HTR-8/SVneo (cell line): Measurements from ENCODE around the gene HGFAC.
A peak's percentile ranks its signal among the peaks of the same experiment; 100 is the strongest.
"Not testable (repeated sequence)": the region's sequence is repeated elsewhere in the genome, so short reads cannot be mapped to it uniquely, and the experiment has no call there.

Source experiments
- DNase-seq: peaks from one replicate; pipeline ENCODE4 v3.0.0; 2011; ENCODE audit warnings: low spot score, mixed read lengths; ENCODE audit not compliant: insufficient read length
- FAIRE-seq: peaks from 2 replicates; lab custom pipeline; 2011; peaks lifted over from hg19 to GRCh38; lab: Jason Lieb, UNC

Gene HGFAC

DNA sequence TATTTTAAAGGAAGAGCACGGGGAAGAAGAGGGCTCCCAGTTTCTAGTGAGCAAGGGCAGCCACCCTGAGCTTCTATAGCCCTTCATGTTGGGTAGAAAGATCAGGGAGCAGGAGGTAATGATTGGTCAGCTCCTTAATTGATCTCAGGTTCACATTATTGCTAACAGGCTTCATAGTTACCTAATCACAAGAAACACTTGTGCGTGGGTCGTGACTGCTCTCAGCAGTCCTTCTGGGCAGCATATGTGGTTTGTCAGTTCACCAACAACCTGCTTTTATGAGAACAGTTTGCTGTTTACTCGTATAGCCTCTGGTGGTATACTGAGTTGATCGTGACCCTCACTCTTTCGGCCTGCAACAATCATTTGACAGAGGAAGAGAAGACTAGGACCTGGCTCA lies 16.6 kb downstream of the HGFAC start:
- DNase-seq (no peak), FAIRE-seq (no peak)

DNA sequence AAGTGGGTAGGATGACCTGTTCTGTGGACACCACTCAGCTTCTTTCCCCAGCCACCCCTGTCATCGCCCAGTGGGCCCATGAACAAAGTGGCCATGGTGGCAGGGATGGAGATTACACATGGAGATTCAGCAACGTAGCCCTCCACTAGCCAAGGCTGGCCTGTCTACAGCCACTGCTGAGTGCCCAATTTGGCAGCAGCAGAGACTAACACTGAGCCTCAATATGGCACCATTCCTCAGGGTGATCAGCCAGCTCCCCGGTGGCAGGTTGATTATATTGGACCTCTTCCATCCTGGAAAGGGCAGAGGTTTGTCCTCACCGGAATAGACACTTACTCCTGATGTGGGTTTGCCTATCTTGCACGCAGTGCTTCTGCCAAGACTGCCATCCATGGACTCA lies 17.4 kb downstream of the HGFAC start:
- peak; percentile 20 for FAIRE-seq
- not testable (repeated sequence) for DNase-seq

DNA sequence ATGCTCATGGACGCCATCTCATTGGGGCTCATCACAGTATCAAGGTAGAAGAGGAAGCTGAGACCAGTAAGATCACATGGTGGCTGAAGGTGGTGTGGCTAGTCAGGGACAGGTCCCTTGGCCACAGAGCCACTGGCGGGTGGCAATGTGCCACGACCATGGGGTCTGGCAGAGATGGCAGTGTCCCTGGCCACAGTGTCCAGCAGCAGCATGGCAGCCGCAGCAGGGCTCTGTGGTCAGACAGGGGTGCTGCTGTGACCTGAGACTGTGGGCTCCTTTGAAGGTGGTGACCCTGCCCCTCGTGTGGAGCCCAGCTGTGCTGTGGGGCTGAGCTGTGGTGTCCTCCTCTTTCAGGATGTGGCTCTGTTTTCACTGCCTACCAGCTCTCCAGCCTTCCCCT lies 19.2 kb downstream of the HGFAC start:
- no peak for FAIRE-seq
- no peak for DNase-seq

DNA sequence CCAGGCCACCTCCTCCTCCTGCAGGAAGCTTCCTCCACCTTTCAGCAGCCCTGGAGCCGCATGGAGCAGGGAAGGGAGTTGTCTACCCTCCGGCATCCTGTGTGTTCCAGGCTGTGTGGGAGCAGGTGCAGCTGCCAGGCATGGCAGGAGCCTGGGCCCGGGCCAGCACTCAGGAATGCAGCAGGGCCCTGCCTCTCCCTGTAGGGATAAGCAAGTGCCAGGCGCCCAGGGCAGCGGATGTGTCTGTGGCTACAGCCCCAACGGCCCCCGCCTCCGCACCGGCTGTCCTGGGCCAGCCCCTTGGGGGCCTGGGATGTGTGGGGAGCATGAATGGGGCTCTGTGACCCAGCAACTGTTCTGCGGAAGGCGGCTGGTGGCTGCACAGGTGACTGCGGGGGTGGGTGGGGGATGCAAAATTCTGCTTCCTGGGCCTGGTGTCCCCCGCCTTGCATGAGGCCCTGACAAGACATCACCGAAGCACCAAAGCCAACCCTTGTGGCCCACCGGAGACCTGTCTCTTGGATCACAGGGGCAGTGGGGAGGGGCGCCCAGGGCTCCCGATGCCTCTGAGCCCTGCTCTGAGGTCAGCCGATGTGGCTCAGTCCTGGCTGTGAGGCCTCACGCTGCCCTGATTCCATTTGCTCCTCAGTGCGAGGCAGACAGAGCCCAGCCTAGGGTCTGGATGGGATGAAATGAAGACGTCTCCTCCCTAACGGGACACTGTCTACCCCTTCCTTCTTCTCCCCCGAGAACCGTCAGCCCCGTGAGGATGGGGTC lies 19.9 kb downstream of the HGFAC start:
- DNase-seq = no peak
- no peak for FAIRE-seq

DNA sequence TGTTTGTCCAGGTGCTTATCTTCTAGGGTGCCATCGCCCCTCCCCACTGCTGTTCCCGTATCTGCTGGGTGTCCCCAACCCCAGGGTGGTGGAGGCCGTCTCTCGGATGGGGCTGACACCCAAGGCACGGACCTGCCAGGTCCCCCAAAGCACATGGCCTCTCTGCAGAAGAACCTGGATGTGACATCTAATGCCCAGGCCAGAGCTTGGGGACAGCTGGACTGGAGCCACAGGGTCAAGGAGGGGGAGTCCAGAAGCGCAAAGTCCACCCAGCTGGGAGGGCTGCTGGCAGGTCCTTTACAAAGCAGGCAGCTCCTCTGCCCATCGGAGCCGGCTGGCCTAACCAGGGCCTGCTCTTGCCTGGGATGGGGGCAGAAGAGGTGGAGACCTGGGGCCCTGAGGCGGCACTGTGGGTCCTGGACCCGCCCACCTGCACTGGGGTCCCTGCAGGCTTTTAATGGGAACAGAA lies 20.6 kb downstream of the HGFAC start:
- FAIRE-seq = no peak
- DNase-seq = no peak

DNA sequence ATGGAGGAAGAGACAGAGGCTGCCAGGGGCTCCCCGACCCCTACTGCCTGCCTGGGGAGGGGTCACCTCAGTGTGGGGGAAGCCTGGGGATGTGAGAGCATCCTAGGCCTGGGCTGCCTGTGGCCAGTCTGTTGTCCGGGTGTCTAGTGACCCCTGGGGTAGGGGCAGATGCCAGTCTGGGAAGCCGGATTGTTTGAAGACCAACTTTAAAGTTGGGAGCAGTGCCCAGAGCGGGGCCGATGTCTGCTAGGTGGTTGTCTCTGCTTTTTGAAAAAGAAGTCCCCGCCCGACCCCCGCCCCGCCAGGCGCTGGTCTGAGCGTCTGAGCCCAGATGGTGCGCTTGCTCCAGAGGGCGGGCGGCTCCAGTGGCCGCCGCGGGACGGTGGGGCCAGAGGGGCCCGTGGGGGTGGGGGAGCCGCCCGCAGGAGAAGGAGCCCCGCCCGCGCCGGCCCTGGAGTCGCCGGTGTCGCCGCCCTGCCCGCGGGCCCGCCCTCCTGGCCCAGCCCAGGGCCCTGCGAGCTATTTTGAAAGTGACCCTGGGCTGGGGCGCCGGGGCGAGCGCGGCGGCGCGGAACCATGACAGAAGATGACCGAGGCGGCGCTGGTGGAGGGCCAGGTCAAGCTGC lies 21.1 kb downstream of the HGFAC start, which contains the start of gene DOK7:
DOK7 (plus strand) TSS at position 517 of the 626 bp plus-strand sequence; CDS start at position 587, 70 bp downstream.
- FAIRE-seq = no peak
- no peak for DNase-seq

DNA sequence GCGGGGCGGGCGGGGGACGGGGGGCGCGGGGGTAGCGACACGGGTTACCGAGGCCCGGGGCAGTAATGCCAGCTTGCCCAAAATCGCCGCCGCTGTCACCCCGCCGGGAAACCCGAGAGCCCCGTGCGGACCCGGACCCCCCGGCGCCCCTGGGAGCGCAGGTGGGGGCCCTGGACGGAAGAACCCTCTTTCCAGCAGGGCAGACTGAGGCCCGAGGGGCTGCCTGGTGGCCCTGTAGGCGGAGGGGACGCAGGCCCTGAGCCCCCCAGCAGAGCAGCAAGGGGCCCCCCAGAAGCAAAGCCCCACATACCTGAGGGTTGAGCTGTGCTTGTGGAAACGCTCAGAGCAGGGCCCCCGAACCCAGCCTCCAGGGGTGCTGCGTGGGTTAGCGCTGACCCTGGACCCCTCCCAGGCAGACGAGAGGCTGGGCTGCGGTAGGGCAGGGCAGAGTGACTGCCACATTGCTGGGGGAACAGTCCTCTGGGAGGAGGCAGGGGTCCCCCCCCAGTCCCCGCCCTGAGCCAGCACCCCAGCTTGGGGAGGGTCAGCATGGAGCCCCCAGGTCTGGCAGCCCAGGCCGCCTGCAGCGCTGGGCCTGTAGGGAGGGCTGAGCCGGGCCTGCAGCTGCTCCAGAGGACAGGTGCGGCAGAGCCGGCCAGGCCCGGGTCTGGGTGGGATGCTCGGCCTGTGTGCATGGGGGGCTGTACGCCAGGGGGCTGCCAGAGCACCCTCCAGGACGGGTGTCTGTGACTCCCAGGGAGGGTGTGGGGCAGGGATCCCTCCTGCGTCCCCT lies 22.0 kb downstream of the HGFAC start:
- DNase-seq (no peak), FAIRE-seq (no peak)

DNA sequence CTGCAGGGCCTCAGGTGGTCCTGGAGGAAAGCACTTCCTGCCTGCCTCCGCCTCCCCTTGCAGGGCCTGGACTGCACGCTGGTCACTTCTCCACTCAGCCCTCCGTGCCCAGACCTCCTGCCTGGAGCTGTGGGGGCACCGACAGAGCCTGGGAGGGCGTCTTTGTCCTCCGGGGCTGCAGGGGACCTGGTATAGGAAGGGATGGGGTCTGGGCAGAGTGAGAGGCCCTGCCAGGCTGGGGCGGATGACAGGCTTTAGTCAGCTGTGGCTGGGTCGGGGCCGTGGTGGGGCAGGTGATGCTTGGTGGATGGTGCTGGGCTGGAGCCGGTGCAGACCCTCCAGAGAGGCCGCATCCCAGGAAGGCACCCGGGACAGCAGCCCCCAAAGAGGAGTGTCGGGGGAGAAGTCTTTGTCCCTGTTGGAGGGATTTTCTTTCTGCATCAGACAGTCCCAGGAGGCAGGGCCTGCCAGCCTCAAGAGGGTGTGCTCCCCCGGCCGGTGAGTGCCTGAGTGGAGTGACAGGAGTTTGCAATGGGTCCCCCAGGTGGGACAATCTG lies 22.7 kb downstream of the HGFAC start:
- FAIRE-seq (no peak), DNase-seq (no peak)

DNA sequence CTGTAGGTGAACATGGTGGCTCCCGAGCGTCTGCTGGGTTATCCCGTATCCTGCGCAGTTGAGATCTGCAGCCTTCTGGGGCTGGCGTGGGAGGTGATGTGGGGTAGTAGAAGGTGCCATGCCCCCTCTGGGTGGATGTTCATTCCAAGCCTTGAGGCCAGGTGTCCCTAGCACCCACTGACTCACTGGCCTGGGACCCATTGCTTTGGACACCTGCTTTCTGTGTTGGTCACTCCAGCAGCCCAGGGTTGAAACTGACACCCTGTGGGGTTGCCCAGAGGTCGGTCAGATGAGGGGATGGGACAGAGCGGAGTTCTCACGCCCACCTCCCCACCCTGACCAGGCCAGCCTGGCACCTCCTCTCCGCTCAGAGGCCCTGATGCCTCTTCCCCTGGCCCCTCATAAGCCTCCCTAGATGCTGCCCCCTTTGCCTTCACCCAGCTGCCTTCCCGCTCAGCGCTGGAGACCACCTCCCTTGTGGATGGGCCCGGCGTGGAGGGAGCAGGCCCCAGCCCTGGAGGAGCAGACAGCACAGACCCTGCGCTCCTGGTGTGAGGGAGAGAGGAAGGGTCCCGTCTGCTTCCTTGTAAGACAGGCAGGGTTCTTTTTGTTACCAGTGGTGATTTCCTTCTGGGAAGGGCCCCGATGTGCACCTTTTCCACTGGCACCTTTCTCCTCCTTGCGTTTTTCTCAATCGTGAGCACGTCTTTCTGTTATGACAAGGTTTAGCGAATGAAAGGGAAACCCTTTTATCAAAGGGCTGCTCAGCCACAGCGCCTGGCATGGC lies 23.3 kb downstream of the HGFAC start:
- FAIRE-seq = no peak

DNA sequence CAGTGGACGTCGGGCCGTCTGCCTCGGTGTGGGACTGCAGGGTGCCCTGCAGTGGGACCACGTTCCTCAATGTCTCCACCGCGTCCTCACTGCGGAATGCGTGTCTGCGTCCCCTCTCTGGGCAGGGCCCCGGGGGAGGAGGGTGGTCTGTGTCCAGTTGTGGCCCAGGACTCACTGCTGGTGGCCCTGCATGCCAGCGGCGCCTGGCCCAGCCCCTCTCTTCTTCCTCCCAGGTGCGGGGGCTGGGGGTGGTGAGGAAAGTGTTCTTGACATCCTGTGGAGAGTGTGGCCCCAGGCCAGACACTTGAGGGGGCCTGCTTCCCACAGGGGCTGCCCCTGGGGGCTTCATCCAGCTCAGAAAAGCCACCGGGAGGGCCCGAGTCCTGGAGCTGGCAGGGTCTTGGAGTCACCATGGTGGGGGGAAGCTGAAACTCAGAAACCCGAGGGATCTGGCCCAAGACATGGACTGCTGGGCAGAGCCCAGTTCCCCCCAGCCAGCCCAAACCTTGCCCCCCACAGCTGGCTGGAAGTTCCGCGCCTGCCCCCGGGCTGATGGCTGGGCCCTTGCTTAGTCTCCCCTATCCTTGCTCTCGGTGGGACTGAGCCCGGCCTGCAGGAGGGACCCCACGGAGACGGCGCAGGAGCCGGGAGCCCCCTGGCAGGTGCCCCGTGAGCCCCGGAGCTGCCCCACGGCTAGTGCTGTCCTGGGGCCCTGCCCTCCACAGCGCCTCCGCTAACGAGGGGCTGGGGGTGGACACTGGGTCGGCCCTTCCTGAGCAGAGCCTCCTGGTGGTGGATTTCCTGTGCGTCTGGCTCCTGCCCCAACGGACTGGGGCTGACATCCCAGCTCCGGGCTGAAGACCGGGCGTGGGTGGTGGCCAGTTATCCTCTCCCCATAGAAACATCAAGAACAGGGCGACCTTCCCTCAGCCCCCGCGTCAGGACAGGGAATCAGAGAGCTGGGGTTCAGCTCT lies 24.2 kb downstream of the HGFAC start:
- no peak for FAIRE-seq
- DNase-seq = no peak

More for the DNA sequence above, 23.3 kb downstream of the HGFAC start:
- no peak for DNase-seq

DNA sequence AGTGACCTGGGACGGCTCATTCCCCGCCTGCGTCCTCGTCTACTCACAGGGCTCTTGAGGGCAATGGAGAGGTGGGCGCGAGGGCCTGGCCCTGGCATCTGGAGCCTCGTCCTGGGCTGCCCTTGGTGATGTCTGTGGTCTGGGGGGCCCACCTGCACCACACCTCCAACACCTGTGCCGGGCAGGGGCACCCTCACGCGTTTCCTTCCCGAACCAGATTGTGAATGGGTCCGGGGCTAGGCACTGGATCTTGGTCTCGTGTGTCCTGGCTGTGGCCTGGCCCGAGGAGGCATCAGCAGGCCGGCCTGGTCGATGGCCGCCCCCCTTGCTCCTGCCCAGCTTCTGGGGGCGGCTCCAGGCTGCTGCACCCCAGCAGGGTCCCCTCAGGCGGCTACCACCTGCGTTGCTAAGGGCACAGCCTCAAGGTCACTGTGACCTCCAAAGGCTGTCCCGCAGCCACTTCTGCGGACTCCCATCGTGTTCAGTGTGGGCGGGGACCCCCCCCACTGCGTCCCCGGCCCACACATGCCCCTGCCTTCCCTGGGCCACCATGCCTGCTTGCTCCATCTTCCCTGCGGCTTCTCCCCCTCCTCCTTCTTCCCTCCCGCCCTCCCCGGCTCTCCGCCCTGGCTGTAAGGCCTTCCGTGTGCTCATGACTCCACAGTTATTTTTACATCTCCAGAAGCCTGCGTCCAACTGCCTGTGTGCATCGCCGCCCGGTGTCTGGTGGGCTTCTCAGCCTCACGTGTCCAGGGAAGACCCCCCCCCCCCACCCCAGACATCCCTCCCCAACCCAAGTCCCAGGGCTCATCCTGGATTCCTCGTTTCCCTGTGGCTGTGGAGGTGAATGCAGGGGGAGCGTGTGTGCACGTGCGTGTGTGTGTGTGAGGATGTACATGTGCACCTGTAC lies 25.2 kb downstream of the HGFAC start:
- DNase-seq = no peak
- no peak for FAIRE-seq

DNA sequence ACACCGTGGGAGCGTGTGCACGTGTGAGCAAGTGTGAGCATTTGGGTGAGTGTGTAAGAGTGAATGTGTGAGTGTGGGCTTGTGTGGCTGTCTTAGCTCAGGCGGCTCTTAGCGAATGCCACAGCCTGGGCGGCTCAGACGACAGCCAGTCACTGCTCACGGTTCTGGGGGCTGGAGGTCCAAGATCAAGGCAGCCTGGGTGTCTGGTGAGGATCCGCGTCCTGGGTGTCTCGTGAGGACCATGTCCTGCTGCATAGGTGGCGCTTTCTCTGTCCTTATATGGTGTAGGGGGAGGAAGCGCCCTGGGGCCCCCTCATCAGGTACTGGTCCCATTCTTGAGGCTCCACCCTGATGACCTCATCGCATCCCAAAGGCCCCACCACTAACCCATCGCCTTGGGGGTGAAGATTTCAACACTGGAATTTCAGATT lies 25.8 kb downstream of the HGFAC start:
- no peak for DNase-seq

DNA sequence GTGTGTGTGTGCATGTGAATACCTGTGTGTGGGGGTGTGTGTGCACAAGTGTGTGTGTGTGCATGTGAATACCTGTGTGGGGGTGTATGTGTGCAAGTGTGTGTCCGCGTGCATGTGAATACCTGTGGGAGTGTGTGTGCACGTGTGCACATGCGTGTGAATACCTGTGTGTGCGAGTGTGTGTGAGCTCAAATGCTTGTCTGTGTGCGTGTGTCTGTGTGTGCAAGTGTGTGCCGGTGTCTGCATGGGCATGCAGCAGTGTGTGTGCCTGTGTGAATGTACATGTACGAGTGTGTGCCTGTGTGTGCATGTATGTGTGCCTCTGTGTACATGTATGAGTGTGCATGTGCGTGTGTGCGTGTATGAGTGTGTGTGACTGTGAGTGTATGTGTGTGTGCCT lies 26.4 kb downstream of the HGFAC start:
- DNase-seq (no peak), FAIRE-seq (peak; percentile 85)

More for the DNA sequence above, 25.8 kb downstream of the HGFAC start:
- FAIRE-seq = no peak

DNA sequence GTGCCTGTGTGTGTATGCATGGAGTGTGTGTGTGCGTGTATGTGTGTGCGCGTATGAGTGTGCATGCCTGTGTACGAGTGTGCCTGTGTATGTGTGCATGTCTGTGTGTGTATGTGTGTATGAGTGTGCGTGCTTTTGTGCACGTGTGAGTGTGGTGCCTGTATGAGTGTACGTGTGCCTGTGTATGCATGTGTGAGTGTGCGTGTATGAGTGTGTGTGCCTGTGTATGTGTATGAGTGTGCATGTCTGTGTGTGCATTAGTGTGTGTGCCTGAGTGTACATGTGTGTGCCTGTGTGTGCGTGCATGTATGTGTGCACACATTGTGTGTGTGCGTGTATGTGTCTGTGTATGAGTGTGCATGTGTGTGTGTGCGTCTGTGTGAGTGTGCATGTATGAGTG lies 27.0 kb downstream of the HGFAC start:
- peak; percentile 93 for FAIRE-seq
- no peak for DNase-seq

DNA sequence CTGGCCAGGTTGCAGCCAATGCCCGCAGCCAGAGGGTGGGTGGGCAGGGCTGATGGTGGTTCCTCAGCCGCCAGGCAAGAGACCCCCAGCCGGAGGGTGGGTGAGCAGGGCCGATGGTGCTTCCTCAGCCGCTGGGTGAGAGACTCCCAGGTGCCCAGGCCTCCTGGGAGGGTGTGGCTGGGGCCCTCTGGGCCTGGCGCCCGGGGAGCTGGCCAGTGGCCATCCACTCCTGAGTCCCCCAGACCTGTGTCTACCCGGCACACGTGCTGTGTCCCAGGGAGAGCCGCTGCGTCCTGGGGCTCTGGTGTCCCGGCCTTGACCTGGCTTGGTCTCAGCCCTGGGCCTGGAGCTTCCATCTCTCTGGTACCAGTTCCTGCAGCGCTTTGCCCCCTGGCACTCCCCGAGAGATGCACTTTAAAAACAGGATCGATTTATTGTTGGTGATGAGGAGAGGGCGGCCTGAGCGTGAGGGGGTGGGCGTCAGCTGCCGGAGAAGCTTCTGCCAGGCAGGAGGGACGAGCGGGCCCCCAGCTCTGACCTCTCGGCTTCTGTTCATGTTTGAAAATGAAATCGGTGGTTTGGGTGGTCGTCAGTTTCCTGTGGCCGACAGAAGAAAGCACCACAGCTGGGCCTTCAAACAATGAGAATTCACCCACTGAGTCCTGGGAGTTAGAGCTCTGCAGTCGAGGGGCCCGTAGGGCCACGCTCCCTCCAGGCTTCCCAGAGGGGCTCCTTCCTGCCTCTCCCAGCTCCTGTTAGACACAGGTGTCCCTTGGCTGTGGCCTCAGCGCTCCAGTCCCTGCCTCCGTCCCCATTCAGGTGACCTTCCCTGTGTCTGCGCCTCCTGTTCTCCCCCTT lies 27.8 kb downstream of the HGFAC start:
- DNase-seq = no peak
- FAIRE-seq = no peak

DNA sequence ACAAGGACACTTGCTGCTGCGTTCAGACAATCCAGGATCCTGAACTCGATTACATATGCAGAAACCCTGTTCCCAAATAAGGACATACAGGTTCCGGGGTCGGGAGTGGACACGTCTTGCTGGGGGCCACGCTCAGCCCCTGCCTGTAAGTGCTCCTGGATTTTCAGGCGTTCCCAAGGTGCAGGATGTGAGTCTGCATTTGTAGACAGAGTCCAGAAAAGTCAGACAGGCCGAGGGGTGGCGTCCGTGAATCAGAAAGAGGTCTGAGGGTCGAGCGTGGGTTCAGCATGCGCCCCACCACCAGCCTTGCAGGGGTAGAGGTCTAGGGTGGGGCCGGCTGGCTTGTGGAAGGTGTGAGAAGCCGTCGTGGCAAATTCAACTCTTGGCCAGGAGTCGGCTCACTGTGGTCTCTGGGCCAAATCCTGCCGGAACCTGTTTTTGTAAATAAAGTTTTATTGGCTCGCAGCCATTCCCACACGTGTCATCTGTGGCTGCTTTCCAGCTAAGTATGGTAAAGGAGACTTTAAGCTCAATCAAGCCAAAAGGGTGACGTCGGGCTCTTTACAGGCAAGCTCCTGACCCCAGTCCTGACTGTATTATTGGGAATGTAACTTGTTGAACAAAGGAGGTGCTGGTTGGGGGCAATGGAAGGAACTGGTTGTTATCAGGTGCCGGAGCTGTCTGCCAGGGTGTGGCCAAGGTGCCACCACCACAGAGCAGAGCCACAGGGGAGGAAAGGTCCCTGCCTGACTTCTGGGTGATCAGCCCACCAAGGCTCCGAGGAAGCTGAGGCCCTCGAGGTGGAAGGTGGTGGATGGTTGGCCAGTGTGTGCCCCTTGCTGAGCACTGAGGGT lies 28.7 kb downstream of the HGFAC start:
- FAIRE-seq (no peak), DNase-seq (no peak)
